ENCODE measurements around the gene CDH4.
"Not testable (repeated sequence)": the region's sequence is repeated elsewhere in the genome, so short reads cannot be mapped to it uniquely, and the experiment has no call there.

CDH4 gene

DNA sequence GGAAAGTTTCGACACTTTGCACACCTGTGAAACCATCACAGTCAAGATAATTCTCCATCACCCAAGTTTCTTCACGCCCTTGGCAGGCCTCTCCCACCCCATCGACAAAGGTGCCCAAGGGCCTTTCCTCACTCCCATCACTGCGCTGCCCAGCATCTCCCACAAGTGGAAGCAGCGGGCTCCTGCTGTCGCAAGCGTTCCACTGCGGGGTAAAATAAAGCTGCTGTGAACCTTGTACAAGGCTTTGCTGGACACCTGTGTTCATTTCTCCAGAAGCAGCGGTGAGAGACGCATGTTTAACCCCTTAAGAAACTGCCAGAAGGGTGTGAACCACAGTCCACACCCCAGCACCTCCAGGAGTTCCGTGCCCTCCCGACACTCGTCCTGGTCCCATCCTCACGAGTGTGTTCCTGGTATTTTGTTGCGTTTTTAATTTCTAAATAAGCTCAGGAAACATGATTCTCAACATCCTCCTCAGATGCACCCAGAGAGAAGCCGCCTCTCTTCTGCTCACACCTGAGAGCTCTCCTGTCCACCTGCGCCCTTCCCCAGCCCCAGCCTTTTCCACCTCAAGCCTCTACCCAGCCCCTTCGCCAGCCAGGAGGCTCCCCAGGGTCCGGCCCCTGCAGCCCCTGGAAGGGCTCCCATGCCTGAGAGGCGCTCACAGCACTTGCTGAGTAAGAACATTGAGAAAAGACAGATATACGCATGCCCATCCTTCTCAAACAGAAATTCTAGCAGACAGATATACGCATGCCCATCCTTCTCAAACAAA, 716.2 kb downstream of the CDH4 start:
- TF ChIP-seq, protein P1, sequence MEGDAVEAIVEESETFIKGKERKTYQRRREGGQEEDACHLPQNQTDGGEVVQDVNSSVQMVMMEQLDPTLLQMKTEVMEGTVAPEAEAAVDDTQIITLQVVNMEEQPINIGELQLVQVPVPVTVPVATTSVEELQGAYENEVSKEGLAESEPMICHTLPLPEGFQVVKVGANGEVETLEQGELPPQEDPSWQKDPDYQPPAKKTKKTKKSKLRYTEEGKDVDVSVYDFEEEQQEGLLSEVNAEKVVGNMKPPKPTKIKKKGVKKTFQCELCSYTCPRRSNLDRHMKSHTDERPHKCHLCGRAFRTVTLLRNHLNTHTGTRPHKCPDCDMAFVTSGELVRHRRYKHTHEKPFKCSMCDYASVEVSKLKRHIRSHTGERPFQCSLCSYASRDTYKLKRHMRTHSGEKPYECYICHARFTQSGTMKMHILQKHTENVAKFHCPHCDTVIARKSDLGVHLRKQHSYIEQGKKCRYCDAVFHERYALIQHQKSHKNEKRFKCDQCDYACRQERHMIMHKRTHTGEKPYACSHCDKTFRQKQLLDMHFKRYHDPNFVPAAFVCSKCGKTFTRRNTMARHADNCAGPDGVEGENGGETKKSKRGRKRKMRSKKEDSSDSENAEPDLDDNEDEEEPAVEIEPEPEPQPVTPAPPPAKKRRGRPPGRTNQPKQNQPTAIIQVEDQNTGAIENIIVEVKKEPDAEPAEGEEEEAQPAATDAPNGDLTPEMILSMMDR (IDR thresholded peaks at IDR 0.05; ENCODE audit: low read length, missing control alignments), result no peak
- no peak overlapping the region for H3K4me3 ChIP-seq (replicated peaks; ENCODE audit: low read depth, low read length)
- no peak for DNase-seq (ENCODE audit: low read depth)

GRCh38 chr20:61968932-61969331, 716.9 kb downstream of the CDH4 start:
- no peak for DNase-seq (ENCODE audit: low read depth)
- no peak overlapping the region for H3K4me3 ChIP-seq (replicated peaks; ENCODE audit: low read depth, low read length)
- TF ChIP-seq, protein P1 (IDR thresholded peaks at IDR 0.05; ENCODE audit: low read length, missing control alignments), result no peak

DNA sequence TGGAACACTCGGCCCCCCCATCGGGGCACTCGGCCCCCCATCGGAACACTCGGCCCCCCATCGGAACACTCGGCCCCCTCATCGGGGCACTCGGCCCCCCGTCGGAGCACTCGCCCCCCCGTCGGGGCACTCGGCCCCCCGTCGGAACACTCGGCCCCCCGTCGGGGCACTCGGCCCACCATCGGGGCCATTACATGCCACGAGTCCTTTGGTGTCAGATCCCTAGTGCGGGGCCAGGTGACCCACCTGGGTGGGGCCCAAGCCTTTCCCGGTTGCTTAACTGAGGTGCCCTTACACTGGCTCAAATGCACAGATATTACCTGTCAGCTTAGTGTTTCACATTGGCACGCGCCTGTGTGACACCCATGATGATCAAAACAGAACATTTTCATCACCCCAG, 717.7 kb downstream of the CDH4 start:
- DNase-seq (ENCODE audit: low read depth), result no peak
- H3K4me3 ChIP-seq (replicated peaks; ENCODE audit: low read depth, low read length), result no peak overlapping the region
- TF ChIP-seq, protein P1 (IDR thresholded peaks at IDR 0.05; ENCODE audit: low read length, missing control alignments), result no peak

GRCh38 chr20:61970357-61970756, 718.3 kb downstream of the CDH4 start:
- TF ChIP-seq, protein P1 (IDR thresholded peaks at IDR 0.05; ENCODE audit: low read length, missing control alignments), result no peak
- no peak overlapping the region for H3K4me3 ChIP-seq (replicated peaks; ENCODE audit: low read depth, low read length)
- DNase-seq (ENCODE audit: low read depth), result no peak

DNA sequence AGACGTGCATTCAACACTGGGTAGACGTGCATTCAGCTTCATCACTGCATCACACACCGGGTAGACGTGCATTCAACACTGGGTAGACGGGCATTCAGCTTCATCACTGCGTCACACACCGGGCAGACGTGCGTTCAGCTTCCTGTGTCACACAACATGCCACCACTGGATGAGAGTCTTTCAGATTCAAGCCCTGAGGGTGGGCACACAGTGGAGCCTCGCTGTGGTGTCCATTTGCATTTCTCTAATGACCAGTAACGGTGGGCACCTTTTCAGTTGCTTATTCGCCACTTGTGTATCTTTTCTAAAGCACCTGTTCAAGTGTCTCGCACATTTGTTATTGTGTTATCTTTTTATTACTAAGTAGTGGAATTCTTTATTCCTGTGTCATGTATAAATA, 719.5 kb downstream of the CDH4 start:
- not testable (repeated sequence) for H3K4me3 ChIP-seq (replicated peaks; ENCODE audit: low read depth, low read length); DNase-seq (ENCODE audit: low read depth)

DNA sequence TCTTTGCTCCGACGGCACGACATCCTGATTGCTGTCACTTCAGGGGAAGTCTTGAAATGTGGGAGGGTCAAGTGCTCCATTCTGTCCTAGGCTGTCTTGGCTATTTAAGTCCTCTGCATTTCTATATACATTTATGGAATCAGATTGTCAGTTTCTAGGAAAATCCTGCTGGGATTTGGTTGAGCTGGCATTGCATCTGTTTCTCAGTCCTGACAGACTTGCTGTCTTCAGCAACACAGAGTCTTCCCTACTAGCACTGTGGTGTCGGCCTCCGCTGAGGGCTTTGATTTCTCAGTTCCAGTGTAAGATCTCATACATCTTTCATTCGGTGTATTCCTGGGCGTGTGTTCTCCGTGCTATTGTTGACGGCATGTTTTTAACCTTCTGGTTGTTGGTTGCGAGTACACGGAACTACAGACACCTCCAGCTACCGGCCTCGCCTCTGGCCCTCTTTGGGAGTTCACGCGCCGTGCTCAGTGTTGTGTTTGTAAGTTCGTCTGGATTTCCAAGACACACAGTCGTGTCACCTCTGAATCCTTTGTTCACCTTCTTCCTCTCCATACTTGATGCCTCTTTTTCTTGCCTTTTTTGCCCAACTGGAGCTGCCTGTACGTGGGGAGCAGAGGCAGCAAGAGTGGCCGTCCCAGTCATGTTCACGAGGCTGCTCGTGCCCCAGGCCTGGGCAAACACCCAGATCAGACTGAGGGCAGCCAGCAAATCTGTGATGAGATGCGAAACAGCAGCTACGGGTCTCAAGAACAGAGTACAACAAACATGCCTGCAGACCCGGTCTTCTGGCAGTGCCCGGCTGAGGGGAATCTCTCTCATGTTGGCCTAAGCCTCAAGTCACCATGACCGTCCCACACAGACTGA, 720.8 kb downstream of the CDH4 start:
- DNase-seq (ENCODE audit: low read depth), result no peak
- no peak overlapping the region for H3K4me3 ChIP-seq (replicated peaks; ENCODE audit: low read depth, low read length)
- TF ChIP-seq, protein P1 (IDR thresholded peaks at IDR 0.05; ENCODE audit: low read length, missing control alignments), result no peak

- TF ChIP-seq, protein P1 (IDR thresholded peaks at IDR 0.05; ENCODE audit: low read length, missing control alignments), result no peak
- DNase-seq (ENCODE audit: low read depth), result no peak
- H3K4me3 ChIP-seq (replicated peaks; ENCODE audit: low read depth, low read length), result no peak overlapping the region
Measured at GRCh38 chr20:61973515-61974356, 721.7 kb downstream of the CDH4 start.
